ENCODE data around the gene ABHD2. TPM values are rescaled to one million over a fixed set of nuclear protein-coding genes. Genes with fewer than 3 reads are reported as not detected.

Gene ABHD2
- total RNA-seq, 1 experiment from 2014 or later = 15.6 TPM

GRCh38 chr15:89168316-89168833 lies 80.1 kb downstream of the ABHD2 start:
- Histone ChIP-seq H3K23ac (ENCODE audit: insufficient read length, low read depth, low read length) (no peak overlapping the region), H3K56ac (ENCODE audit: insufficient read length, low read depth, low read length) (no peak overlapping the region), H2BK15ac (ENCODE audit: low read depth, low read length) (no peak overlapping the region), H4K5ac (ENCODE audit: insufficient read length, low read depth, low read length) (no peak overlapping the region), H4K20me1 (ENCODE audit: control insufficient read depth, insufficient read depth, insufficient read length) (no peaks in the 10 kb centered on the region), H3K9me3 (ENCODE audit: control insufficient read depth, low read depth, low read length) (no peaks in the 10 kb centered on the region), H3K9ac (ENCODE audit: extremely low read depth, insufficient read length, low read length) (no peak overlapping the region), H2AK5ac (ENCODE audit: insufficient read length, low read length) (no peak overlapping the region), H3K4ac (ENCODE audit: low read depth, low read length) (no peak overlapping the region), H3K4me2 (ENCODE audit: insufficient read depth, insufficient read length, low read length) (no peak overlapping the region), H3K79me1 (ENCODE audit: insufficient read depth, low read depth, low read length, poor library complexity, severe bottlenecking) (no peaks in the 10 kb centered on the region), H2BK12ac (ENCODE audit: insufficient read length, low read depth, low read length) (no peak overlapping the region), H2AFZ (ENCODE audit: low read length) (no peak overlapping the region), H3K14ac (ENCODE audit: insufficient read depth, low read length) (no peak overlapping the region), H4K8ac (replicated peaks; ENCODE audit: insufficient read length, low read depth, low read length) (no peak overlapping the region), H2BK120ac (ENCODE audit: low read depth, low read length, poor library complexity, severe bottlenecking) (no peak overlapping the region), H2BK20ac (ENCODE audit: low read depth, low read length, poor library complexity, severe bottlenecking) (no peak overlapping the region), H3K23me2 (ENCODE audit: insufficient read length, low read depth, low read length, poor library complexity, severe bottlenecking) (no peaks in the 10 kb centered on the region), H4K91ac (ENCODE audit: insufficient read length, low read depth, low read length) (no peak overlapping the region), H2BK5ac (ENCODE audit: insufficient read length, low read length) (no peak overlapping the region), H3K18ac (ENCODE audit: insufficient read length, low read depth, low read length) (no peak overlapping the region), H3K27ac (ENCODE audit: insufficient read length, low read depth, low read length) (no peak overlapping the region), H3K27me3 (ENCODE audit: insufficient read depth, low read length) (no peaks in the 10 kb centered on the region), H3K4me1 (ENCODE audit: insufficient read depth, low read length) (0 out of 2 replicates have a peak, but pooled peaks cover 6% of the 10 kb centered on the region), H3K79me2 (ENCODE audit: insufficient read depth, low read length) (no peaks in the 10 kb centered on the region), H3T11ph (ENCODE audit: low read length) (no peak overlapping the region)
- no peak for TF ChIP-seq CTCF (conservative IDR thresholded peaks at IDR 0.05)
- Mint-ChIP-seq H3K9me3 (no peaks in the 10 kb centered on the region), H3K36me3 (ENCODE audit: insufficient read depth in 1 of 3, low read depth in 3 of 3) (no peaks in the 10 kb centered on the region; a peak in 1 of 7 replicates), H3K4me3 (no peak overlapping the region), H3K27me3 (ENCODE audit: low read depth) (no peaks in the 10 kb centered on the region), H3K4me1 (peaks cover 17 to 22% of the 10 kb centered on the region in 2 experiments), H3K27ac (no peak overlapping the region)
- DNase-seq = no peak
